Osteoblast (primary cell): ENCODE data around the gene TPSD1. TPM values are rescaled to one million over a fixed set of nuclear protein-coding genes. Genes with fewer than 3 reads are reported as not detected.

Experiments used
- DNase-seq: peaks from one replicate; pipeline ENCODE4 v3.0.0; 2011; ENCODE audit warnings: low spot score, mixed read lengths; ENCODE audit not compliant: insufficient read length; ENCODE audit errors: missing footprints
- H2AFZ ChIP-seq: 2 replicates; pipeline ENCODE4 v1.6.0; 2011; ENCODE audit warnings: mild to moderate bottlenecking, low read length
- H3K27ac ChIP-seq: 2 replicates; pipeline ENCODE4 v1.5.1; 2011; ENCODE audit warnings: mild to moderate bottlenecking, low read depth, low read length, moderate library complexity
- H3K27me3 ChIP-seq: 2 replicates; pipeline ENCODE4 v1.6.0; 2012; ENCODE audit warnings: mild to moderate bottlenecking, control low read depth, inconsistent platforms, low read length, moderate library complexity; ENCODE audit not compliant: insufficient read depth
- H3K36me3 ChIP-seq: 2 replicates; pipeline ENCODE4 v1.5.1; 2011; ENCODE audit warnings: mild to moderate bottlenecking, low read length, control low read depth, moderate library complexity; ENCODE audit not compliant: insufficient read depth
- H3K4me1 ChIP-seq: 2 replicates; pipeline ENCODE4 v1.5.1; 2011; ENCODE audit warnings: mild to moderate bottlenecking, low read length, control low read depth, moderate library complexity; ENCODE audit not compliant: insufficient read depth
- H3K4me2 ChIP-seq: 2 replicates; pipeline ENCODE4 v1.6.0; 2011; ENCODE audit warnings: mild to moderate bottlenecking, low read length; ENCODE audit not compliant: insufficient read depth
- H3K4me3 ChIP-seq: fragments of 200-600 bp; sonication (generic); 3 replicates; pipeline ENCODE4 v1.5.1; 2012; ENCODE audit warnings: mild to moderate bottlenecking, low read length, inconsistent platforms; ENCODE audit not compliant: insufficient read depth
- H3K79me2 ChIP-seq: 2 replicates; pipeline ENCODE4 v1.6.0; 2012; ENCODE audit warnings: mild to moderate bottlenecking, low read length, control low read depth, inconsistent platforms; ENCODE audit not compliant: insufficient read depth
- H3K9me3 ChIP-seq: 2 replicates; pipeline ENCODE4 v1.5.1; 2011; ENCODE audit warnings: low read depth, low read length, control low read depth
- H4K20me1 ChIP-seq: 2 replicates; pipeline ENCODE4 v1.6.0; 2012; ENCODE audit warnings: mild to moderate bottlenecking, low read length, control low read depth; ENCODE audit not compliant: insufficient read depth
- total RNA-seq: library from RNA; depleted of rRNA; stranded (reverse); fragments of >200 nt; gene quantifications from 2 replicates; pipeline ENCODE4 v1.2.3, GENCODE V29; 2012
- TF ChIP-seq, protein P1 (sequence below): IDR thresholded peaks from 2 replicates; pipeline ENCODE4 v1.5.1; 2011; ENCODE audit warnings: mild to moderate bottlenecking, low read depth, low read length, moderate library complexity; ENCODE audit errors: extremely low read depth

The TPSD1 gene
- total RNA-seq, 1 donor = not detected

DNA sequence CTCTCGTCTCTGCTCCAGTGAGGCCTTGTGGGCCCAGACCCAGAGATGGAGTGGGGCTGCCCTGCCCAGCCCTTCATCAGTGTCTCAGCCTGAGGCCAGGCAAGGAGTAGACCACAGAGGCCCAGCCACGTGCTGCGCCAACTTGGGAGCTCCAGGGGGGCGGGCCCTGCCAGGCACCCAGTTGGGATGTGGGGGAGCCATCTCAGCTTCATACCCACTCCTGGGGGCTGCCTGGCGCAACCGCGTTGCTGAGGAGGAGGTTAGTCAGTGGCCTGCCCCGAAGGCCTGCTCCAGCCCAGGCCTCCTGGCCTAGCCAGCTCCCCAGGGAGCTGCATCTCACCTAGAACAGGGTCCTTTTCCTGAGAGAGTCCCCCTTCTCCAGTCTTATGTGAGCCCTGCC lies 42.6 kb upstream of the TPSD1 start:
- no peak overlapping the region for H3K27ac ChIP-seq
- no peak overlapping the region for H3K4me3 ChIP-seq
- H4K20me1 ChIP-seq = no peaks in the 10 kb centered on the region
- H3K4me1 ChIP-seq = no peaks in the 10 kb centered on the region
- no peak for DNase-seq
- H3K27me3 ChIP-seq = no peaks in the 10 kb centered on the region
- TF ChIP-seq, protein P1, sequence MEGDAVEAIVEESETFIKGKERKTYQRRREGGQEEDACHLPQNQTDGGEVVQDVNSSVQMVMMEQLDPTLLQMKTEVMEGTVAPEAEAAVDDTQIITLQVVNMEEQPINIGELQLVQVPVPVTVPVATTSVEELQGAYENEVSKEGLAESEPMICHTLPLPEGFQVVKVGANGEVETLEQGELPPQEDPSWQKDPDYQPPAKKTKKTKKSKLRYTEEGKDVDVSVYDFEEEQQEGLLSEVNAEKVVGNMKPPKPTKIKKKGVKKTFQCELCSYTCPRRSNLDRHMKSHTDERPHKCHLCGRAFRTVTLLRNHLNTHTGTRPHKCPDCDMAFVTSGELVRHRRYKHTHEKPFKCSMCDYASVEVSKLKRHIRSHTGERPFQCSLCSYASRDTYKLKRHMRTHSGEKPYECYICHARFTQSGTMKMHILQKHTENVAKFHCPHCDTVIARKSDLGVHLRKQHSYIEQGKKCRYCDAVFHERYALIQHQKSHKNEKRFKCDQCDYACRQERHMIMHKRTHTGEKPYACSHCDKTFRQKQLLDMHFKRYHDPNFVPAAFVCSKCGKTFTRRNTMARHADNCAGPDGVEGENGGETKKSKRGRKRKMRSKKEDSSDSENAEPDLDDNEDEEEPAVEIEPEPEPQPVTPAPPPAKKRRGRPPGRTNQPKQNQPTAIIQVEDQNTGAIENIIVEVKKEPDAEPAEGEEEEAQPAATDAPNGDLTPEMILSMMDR = no peak
- no peaks in the 10 kb centered on the region for H3K9me3 ChIP-seq
- H3K4me2 ChIP-seq = no peak overlapping the region
- no peaks in the 10 kb centered on the region for H3K36me3 ChIP-seq
- H3K79me2 ChIP-seq = no peaks in the 10 kb centered on the region
- no peak overlapping the region for H2AFZ ChIP-seq

DNA sequence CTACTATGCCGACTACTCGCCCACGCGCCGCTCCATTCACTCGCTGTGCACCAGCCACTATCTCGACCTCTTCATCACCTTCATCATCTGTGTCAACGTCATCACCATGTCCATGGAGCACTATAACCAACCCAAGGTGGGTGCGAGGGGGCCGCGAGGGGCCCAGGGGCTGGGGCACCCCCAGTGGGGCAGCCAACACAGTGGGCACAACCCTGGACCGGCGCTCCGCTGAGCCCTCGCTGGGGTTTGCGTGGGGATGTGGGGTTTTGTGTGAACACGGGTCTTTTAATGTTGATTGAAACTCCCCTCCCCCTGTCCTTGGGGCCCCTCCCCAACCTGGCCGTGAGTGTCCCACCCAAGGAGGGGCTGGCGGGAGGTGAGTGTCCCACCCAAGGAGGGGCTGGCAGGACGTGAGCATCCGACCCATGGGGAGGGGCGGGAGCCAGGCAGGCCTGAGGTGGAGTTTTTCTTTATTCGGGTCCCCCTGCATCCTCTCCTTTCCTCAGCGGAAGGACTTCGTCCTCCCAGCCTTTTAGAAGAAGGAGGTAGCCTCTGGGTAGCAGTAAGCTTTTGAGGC lies 42.0 kb upstream of the TPSD1 start:
- DNase-seq = no peak
- H3K4me2 ChIP-seq = no peak overlapping the region
- H4K20me1 ChIP-seq = no peaks in the 10 kb centered on the region
- no peaks in the 10 kb centered on the region for H3K27me3 ChIP-seq
- no peak overlapping the region for H2AFZ ChIP-seq
- no peaks in the 10 kb centered on the region for H3K4me1 ChIP-seq
- TF ChIP-seq, protein P1 = no peak
- no peaks in the 10 kb centered on the region for H3K79me2 ChIP-seq
- H3K36me3 ChIP-seq = no peaks in the 10 kb centered on the region
- no peak overlapping the region for H3K4me3 ChIP-seq
- no peaks in the 10 kb centered on the region for H3K9me3 ChIP-seq
- H3K27ac ChIP-seq = no peak overlapping the region

DNA sequence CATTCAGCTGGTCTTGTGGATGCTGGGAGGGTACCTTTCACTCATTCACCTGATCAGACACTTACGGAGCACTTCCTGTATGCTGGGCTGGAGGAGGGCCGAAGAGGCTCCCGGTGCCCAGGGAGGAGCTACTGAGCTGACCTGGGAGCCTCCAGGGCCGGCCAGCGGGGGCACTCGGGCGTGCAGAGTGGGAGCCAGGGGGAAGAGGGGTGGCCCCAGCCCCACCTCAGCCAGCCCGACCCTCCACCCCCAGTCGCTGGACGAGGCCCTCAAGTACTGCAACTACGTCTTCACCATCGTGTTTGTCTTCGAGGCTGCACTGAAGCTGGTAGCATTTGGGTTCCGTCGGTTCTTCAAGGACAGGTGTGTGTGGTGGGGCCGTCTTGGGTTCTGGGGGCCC lies 41.1 kb upstream of the TPSD1 start:
- H3K4me2 ChIP-seq = no peak overlapping the region
- H3K36me3 ChIP-seq = no peaks in the 10 kb centered on the region
- no peaks in the 10 kb centered on the region for H3K4me1 ChIP-seq
- TF ChIP-seq, protein P1 = no peak
- no peak overlapping the region for H3K4me3 ChIP-seq
- no peak for DNase-seq
- no peaks in the 10 kb centered on the region for H4K20me1 ChIP-seq
- no peak overlapping the region for H3K27ac ChIP-seq
- H3K79me2 ChIP-seq = no peaks in the 10 kb centered on the region
- no peak overlapping the region for H2AFZ ChIP-seq
- H3K9me3 ChIP-seq = no peaks in the 10 kb centered on the region
- no peaks in the 10 kb centered on the region for H3K27me3 ChIP-seq

DNA sequence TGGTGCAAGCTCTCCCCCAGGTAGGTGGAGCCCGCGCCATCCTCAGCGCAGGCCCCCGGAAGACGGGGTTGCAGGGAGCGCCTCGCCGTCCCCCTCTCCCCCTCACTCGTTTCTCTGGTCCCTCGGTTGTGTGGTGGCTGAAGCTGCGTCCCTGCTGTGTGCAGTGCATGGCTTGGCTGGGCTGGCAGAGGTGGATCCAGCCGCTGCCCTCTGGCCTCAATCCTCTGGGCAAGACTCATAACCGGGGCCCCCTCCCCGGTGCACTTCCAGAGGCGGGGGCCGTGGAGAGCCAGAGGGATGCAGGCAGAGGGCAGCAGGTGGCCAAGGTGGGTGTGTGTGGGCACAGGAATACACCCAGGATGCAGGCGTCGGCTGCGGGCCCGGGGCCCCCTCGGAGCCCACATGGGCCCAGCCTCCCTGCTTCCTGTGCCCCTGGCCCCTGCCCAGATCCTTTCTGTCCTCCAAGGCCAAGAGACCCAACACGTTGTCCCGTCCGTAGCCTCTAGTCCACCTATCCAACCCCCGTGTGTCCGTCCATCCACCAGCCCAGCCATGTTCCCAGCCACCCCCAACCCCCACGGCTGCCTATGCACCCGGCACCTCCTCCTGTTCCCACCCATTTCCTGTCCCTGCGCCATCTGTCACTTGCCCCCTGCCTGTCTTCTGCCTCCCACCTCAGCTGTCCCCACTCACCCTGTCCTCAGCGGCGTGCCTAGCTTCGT lies 40.1 kb upstream of the TPSD1 start:
- H2AFZ ChIP-seq = no peak overlapping the region
- H3K4me1 ChIP-seq = no peaks in the 10 kb centered on the region
- DNase-seq = no peak
- no peaks in the 10 kb centered on the region for H3K36me3 ChIP-seq
- H3K4me3 ChIP-seq = no peak overlapping the region
- TF ChIP-seq, protein P1 = no peak
- H3K79me2 ChIP-seq = no peaks in the 10 kb centered on the region
- no peaks in the 10 kb centered on the region for H3K9me3 ChIP-seq
- H3K27ac ChIP-seq = no peak overlapping the region
- no peaks in the 10 kb centered on the region for H3K27me3 ChIP-seq
- H4K20me1 ChIP-seq = no peaks in the 10 kb centered on the region
- H3K4me2 ChIP-seq = no peak overlapping the region
